Activated gamma-delta T cell treated with Interleukin-2 at 50 U/mL for 16 hours (primary cell): Measurements from ENCODE around the gene ZSWIM7.
"Not testable (repeated sequence)": the region's sequence is repeated elsewhere in the genome, so short reads cannot be mapped to it uniquely, and the experiment has no call there.

Experiments used
- DNase-seq: peaks from one replicate; pipeline ENCODE4 v3.0.0-alpha.2; 2020

The ZSWIM7 gene

DNA sequence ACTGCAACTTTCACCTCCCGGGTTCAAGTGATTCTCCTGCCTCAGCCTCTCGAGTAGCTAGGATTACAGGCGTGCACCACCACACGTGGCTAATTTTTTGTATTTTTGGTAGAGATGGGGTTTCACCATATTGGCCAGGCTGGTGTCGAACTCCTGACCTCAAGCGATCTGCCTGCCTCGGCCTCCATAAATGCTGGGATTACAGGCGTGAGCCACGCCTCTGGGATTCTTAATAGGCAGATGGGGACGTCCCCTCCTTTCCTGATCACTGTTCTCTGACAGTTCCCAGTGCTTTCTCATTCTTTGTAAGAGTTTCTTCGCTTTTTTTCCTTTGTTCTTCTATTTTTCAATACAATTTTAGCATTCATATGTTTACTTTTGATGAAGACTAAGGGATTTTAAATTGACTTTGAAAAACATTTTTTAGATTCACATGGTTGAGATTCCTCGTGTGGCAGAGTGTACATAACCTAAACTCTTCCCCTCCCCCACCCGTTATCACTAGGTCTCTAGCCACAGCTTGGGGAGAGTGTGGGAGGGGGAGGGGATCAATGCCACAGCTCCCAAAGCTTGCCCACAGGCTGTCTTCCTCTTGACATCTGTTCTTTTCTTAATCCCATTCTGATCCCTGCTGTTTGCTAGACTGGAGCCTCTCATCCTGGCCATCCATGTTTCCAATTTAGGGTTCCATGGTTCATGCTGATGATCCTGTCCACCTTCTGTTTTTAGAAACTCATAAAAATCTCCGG is 43.5 kb downstream of the ZSWIM7 start:
- DNase-seq, result no peak

DNA sequence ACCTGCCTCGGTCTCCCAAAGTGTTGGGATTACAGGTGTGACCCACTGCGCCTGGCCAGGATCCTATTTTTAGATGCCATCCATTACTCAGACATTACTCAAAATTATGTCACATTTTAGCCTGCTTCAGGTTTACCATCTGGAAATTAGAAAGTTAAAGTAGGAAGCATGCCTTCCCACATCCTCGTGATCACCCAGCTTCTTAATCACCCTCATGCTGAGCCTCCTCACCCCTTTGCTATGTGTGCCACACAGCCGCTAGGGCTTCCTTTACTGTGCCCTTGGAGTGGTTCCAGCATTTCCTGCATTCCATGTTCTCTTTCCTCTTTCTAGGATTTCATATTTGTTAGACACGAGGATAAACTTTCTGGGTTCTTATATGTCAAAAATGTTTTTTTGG is 45.3 kb downstream of the ZSWIM7 start:
- DNase-seq, result no peak

DNA sequence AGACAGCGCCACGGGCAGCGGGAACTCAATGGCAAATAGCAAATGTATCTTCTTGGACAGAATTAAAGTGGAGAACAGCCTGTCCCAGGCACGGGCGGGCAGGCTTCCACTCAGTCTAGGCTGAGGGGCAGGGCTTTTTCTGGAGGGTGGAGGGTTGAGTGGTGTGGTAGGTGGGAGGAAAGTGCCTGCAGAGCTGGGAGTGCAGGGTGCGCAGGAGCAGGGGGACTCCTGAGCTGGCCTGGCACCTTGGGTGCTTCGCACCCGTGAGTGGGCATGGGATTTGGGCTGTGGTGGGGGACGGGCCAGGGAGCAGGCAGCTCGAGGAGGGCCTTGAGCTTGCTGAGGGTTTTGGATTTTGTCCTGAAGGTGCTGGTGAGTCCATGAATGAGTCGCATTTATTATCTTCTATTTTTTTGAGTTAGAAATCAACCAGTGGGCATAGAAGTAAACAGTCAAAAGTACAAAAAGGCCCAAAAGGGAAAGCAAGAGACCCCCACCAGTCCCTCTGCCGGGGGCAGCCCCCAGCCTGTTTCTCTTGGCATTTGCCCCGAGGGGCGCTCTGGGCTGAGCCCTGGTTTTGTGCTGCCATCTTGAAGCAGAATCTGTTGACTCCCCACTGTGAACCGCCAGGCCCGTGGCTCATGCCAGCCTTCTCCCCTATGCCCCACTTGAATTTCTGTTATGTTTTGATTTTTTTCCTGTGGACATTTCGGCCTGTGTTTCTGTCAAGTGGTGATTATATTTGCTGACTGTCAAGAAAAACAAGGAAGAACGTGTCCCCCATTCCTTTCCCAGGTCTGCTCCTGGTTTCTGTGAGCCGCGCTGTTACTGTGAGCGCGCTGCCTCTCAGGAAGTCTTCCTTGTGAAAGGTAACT is 46.4 kb downstream of the ZSWIM7 start:
- no peak for DNase-seq

DNA sequence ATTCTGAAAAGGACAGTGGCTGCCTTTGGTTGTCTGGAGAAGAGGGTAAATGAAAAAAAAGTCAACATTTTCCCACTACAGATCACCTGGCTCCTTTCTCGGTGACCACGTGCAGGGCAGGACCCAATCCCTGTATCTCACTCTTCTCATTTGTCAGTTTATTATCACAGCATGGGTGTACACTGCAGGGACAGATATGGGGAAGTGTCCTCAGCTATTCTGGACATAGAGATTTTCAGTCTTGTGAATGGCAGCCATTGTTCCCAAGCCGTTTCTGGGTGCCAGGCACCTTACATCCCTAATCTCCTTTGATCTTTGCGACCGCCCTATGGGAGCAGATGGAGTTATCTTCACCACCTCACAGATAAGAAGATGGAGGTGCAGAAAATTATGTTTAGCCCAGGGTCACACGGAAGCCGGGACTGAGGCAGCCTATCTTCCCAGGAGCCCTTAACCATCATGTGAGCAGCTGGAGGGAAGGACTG is 47.4 kb downstream of the ZSWIM7 start:
- no peak for DNase-seq

DNA sequence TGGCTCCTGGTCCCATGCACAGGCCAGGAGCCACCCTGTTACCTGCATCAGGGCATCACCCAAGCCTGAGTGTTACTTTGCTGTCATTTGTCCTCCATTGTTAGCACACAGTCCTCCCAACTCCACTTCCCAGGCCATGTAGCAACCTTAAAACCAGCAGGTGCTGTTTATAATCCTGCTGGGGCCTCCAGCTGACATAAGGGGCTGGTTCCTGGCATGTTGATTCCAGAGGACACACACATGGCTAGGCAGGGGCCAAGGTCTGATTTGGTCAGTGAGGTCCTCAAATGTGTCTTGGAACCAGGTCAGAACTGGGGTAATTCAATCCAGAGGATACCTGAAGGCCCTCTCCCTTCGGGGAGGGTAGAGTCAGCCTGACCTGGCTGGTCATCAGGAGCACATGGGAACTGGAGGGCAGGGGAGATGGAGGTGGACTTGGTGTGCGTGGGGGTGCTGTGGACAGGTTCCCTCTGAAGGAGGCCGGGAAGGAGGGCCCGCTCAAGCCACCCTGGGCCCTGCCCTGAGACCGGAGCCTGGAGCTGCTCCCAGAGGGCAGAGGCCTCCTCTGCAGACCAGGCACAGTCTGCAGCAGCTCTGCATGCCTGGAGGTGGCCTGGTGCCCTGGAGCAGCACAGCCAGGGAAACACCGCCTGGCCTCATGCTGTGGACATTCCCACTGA is 48.0 kb downstream of the ZSWIM7 start:
- no peak for DNase-seq

DNA sequence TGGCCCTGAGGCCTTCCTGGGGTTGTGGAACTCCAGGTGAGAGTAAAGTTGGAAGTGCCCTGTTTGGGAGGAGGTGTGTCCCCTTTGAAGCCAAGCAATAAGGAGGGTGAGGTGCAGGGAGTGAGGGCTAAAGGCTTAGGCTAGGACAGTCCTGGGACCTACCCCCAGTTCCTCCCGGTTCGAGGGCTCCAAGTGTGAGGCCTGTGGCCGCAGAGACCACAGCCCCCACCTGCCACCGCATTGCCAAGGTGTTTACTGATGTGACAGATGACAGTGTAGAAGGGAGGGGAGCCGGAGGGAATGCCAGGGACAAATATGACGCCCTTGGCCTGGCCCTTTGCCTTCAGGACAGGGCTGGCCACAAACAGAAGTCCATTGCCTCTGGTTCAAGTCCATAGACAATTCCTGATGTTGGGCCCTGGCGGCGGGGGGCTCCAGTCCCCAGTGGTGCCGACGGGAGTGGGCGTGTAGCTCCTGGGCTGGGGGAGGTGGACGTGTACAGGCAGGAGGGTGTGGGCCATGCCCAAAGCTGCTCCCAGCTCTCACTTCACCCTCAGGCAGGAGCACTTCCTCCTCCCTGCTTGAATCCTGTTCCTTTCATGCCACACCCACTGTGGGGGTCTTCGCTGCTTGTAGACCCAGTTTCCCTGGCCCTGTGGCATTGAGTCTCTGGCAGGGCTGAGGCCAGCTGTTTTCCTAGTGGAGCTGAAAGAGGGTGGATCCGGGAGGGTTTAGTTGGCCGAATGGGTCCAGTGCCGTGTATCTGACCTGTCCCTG is 51.3 kb downstream of the ZSWIM7 start:
- DNase-seq, result no peak

DNA sequence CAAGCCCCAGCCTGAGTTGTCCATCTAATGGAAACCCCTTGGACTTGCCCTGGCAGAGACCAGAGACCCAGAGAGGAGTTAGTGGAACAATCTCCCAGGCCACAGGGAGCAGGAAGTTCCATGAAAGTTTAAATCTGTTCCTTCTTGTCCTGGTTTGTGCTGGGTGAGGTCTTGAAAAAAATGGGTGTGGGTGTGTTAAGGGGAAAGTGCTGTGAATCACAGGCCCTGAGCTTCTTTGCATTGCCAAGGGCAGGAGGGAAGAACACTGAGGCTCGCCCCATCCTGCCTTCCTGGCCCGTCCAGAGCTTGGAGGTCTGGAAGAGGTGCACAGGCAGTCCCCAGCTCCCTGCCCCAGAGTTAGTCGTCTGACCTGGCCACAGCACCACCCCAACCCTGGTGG is 52.2 kb downstream of the ZSWIM7 start:
- DNase-seq, result no peak

DNA sequence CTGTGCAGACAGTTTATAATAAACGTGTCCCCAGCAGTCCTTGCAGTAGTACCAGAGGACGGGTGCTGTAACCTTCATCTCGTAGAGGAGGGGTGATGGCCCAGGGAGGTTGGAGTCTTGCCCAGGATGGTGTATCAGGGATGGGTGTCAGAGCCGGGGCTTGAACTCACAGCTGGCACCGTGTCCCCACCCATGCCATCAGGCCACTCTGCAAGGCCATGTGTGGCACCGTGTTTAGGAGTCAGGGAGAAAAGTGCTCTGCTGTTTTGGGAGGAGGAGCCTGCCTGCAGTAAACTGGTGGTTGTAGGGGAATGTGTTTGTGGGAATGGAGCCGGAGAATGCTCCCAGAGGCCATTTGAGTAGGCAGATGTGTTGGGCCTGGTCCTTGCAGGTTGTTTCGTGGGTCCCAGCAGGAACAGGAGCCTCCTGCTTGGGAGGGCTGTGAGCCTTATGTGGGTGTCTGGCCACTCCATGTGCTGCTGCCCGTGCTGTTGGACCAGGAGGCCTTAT is 52.8 kb downstream of the ZSWIM7 start:
- DNase-seq, result no peak

DNA sequence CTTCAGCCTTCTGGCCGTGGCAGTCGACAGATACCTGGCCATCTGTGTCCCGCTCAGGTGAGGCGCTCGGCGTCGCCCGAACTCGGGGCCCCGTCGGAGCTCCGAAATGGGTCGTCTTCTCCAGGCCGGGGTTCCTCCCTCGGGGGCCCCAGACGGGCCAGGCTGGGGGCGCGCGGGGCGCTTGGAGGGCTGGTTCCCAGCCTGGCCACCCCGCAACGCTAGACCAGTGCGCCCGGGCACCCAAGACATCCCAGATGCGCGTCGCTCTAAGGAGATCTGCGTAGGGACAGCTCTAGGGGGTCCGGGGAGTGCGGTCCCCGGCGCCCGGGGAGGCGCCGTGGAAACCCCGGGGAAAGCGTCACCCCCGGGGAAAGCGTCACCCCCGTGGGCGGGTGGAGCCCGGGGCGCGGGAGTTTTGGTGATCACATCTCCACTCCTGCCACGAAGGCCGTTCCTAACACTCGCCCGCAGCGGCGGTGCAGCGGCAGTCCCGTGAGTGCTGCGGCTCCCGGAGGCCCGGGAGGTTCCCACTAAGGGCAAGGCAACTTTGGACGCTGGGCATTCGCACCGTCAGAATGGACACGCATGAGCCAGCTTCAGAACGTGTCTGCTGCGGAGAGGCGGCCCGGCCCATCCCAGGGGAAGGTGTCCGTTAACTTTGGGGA is 53.8 kb downstream of the ZSWIM7 start:
- no peak for DNase-seq

DNA sequence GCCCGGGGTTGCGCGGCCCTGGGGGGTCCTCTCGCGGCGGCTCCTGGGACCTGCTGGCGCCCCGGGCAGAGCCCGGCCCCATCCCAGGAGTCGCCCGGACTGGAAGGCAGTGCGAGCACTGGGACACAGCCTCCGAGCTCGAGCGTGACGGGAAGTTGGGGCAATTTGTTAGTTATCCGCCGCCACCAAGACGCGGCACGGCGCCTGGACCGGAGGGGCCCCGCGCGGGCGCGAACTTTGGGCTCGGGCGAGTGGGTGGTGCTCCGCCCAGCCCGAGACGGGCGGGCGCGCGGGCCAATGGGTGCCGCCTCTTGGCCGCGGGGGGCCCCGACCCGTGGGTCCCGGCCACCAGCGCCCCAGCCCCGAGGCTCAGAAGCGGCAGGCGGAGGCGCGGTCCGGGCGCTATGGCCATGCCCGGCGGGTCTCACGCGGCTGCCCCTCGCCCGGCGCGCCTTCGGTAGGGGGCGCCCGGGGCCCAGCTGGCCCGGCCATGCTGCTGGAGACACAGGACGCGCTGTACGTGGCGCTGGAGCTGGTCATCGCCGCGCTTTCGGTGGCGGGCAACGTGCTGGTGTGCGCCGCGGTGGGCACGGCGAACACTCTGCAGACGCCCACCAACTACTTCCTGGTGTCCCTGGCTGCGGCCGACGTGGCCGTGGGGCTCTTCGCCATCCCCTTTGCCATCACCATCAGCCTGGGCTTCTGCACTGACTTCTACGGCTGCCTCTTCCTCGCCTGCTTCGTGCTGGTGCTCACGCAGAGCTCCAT is 54.6 kb downstream of the ZSWIM7 start, which contains the start of gene ADORA2B:
Gene ADORA2B (plus strand): TSS at position 372 of the 768 bp plus-strand sequence. CDS start 119 bp downstream, at position 491.
- peak; percentile 22 for DNase-seq

DNA sequence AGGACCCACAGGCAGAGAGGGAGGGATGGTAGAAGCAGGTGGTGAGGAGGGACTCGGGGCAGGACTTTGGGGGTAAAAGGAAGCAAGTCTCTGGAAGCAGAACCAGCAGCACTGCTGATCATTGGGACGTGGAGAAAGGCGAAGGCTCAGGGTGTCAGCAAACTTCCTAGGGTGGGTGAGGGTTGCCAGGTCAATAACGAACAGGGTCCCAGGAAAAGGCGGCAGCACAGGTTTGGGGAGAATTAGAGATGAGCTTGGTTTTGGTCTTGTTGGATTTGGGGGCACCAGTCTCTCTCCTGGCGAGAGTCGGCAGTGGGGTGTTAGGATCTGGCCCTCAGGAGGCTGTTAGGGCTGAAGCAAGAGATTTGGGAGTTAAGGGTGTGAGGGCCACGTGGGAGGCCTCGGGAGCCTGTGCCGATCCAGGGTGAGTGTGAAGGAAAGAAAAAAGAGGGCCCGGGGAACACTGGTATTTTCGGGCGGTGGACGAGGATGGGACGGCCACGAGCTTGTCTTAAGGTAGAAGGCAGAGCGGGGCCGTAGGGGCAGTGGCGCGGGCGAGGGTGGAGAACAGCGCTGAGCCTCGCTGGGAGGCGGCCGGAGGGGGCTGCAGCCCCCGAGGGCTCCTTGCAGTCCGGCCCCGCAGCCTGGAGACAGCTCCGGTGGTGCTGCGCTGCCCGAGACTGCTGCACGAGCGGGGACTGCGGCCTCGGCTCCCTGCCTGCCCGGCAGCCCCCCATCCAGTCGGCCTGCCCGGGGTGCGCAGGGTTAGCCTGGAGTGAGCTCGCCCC is 55.3 kb downstream of the ZSWIM7 start:
- DNase-seq, result no peak

DNA sequence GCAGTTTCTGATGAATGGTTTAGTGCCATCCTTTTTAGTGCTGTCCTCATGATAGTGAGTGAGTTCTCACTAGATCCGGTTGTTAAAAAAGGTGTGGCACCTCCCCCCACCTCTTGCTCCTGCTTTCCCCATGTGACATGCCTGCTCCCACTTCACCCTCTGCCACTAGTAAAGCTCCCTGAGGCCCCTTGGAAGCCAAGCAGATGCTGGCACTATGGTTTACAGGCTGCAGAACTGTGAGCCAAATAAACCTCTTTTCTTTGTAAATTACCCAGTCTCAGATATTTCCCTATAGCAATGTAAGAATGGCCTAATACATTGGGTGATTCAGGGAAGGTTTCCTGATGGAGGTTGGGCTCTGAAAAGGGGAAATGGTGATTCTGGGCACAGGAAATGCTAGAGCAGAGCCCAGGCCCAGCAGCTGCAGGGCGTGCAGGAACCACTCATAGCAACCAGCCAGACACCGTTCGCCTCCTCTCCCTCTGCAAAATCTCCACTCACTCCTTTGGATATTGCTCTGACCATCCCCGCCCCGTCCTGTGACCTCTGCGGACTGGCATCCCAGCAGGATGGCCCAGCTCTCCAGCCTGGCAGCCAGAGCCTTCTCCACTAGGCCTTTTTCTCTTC is 57.2 kb downstream of the ZSWIM7 start:
- DNase-seq, result no peak

DNA sequence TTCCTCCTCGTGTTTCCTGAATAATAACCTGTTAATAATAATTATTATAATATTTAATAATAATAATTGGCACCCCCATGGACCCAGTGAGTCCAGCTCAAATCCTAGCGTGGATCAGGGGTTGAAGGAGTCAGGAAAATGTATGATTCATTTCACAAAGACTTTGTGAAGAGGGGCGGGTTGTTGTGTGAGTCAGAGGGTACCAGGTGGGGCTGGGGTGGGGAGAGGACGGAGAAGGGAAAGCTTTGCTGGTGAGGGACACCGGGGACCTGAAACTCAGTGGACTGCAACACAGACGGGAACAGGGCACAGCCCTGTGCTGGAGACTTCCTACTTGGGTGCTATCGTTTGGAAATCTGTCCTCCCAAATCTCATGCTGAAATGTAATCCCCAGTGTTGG is 57.7 kb downstream of the ZSWIM7 start:
- DNase-seq, result no peak

DNA sequence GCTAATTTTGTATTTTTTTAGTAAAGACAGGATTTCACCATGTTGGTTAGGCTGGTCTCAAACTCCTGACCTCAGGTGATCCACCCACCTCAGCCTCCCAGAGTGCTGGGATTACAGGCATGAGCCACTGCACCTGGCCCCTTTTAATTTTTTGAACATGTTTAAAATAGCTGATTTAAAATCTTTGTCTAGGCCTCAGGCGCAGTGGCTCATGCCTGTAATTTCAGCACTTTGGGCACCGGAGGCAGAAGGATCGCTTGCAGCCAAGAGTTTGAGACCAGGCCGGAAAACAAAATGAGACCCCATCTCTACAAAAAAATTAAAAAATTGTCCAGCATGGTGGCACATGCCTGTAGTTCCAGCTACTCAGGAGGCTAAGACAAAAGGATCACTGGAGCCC is 63.0 kb downstream of the ZSWIM7 start:
- not testable (repeated sequence) for DNase-seq

DNA sequence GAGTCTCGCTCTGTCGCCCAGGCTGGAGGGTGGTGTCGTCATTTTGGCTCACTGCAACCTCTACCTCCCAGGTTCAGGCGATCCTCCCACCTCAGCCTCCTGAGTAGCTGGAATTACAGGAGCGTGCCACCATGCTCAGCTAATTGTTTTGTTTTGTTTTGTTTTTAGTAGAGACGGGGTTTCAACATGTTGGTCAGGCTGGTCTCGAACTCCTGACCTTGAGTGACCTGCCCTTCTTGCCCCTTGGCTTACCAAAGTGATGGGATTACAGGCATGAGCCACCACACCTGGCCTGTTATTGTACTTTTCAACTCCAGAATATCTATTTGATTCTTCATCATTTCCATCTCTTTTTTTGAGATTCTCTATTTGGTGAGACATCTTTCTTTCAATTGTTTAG is 63.6 kb downstream of the ZSWIM7 start:
- DNase-seq, result no peak

DNA sequence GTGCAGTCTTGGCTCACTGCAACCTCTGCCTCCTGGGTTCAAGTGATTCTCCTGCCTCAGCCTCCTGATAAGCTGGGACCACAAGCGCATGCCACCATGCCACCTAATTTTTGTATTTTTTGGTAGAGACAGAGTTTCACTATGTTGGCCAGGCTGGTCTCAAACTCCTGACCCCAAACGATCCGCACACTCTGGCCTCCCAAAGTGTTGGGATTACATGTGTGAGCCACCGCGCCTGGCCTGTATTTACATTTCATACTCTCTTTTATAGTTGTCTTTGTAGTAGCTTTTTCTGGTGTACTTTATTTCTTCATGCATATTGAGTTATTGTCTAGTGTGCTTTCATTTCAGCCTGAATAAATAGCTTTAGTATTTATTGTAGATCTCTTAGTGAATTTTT is 64.6 kb downstream of the ZSWIM7 start:
- no peak for DNase-seq

DNA sequence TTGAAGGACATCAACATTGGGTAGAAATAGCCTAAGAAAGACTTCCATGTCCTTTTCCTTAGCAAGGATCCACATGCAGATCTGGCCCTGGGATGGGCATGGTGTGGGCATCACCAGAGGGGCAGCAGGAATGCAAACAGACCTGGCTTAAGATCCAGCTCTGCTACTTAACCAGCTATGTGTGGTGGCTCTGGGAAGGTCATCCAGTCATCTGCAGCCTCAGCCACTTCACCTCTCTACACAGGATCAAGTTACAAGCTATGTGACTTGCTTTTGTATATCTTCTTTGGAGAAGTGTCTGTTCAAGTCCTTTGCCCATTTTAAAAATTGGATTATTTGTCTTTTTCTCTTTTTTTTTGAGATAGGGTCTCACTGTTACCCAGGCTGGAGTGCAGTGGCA is 68.1 kb downstream of the ZSWIM7 start:
- no peak for DNase-seq

DNA sequence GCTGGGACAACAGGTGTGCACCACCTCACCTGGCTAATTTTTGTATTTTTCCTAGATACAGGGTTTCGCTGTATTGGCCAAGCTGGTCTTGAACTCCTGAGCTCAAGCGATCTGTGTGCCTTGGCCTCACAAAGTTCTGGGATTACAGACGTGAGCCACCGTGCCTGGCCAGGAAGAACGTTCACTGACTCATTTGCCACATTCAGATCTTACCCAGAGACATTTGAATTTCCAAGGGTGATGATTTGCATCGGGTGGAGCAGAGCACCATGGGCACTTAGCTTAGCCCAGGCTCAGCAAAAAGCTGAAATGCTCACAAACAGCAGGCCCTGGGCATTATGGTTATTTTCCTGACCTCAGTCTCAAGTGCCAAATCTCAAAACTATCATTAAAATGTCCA is 69.1 kb downstream of the ZSWIM7 start:
- DNase-seq, result no peak

DNA sequence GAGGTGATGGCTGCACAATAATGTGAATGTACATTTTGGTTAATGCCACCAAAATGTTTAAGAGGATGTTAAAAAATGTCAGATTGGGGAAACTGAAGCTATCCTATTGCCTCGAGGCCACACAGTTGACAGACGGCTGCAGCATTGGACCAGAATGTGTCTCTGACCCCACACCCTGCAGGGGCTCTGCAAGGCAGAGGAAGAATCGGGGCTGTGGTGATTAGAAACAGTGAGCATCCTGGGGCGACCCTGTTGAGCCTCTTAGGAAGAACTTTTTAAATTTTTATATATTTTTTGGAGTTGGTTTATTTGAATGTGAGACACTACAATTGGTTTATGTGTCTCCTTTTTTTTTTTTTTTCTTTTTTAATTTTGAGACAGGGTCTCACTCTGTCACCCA is 69.6 kb downstream of the ZSWIM7 start:
- no peak for DNase-seq
